ENCODE results near the gene GOSR2. TPM values are rescaled to one million over a fixed set of nuclear protein-coding genes. Genes with fewer than 3 reads are reported as not detected.

The GOSR2 gene
- total RNA-seq, 1 donor from 2014 or later = 50.1 TPM

DNA sequence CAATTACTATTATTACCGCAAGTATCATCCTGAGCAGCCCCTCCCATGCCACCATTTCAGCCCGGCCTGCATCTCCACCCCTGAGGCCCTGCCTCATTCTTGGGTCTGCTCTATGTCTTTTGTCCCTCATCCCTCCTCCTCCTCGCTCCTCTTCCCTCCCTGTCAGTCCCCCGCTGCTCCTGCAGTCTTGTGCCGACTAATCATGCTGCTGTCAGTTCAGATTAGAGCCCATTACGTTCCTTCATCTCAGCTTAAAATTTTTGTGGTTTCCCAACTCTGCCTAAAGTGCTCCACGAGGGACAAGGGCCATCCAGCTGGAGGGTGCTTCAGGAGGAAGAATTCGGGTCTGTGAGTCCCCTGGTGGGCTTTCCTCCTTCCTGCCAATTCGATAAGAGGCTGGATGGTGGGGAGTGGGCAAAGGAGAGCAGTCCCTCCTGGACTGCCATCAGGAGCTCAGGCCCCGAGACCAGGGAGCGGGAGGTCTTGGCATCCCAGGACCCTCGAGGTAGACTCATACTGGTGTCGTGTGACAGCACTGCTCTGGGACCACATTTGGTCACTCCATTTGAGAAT, 32.9 kb upstream of the GOSR2 start:
- intact Hi-C loops (cut with DNase I) = no loop called here
- ATAC-seq (no peak), DNase-seq (ENCODE audit: low spot score) (no peak)

DNA sequence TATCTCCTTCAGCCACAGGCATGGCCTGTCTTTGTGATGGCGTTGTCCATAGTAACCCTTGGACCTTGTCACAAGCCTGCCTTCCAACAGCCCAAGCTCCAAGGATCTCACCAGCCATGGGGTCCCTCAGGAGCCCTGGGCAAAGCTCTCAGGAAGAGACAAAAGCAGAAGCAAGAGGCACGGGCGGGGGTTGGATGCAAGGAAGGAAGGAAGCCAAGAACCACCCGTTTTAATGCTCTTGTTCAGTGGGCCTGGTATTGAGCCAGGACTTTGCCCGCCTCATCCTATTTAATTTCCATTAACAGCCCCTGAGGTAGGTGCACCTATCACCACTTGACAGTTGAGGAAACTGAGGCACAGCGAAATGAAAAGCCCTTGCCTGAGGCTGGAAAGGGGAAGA, 32.3 kb upstream of the GOSR2 start:
- ATAC-seq = no peak
- no peak for DNase-seq (ENCODE audit: low spot score)
- intact Hi-C loops (cut with DNase I) = no loop called here

DNA sequence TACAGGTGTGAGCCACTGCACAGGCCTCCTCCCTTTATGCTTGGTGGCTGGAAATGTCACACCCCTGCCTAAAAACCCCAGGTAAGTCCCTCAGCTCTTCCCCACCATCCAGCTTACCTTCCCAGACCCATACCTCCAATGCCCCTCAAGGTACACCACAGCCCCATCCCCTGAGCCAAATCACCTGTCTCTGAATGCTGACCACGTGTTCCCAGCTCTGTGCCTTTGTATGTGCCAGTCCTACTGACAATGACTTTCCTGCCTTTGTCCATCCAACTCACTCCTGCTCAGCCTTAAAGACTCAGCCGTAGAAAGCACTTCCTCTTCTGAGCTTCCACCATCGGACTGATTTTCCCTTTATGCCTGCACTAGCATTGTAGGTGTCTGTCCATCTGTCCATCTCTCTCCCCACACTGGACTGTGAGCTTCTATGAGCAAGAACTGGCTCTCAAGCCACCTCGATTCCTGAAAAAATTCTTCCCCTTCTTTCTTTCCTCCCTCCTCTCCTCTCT, 30.7 kb upstream of the GOSR2 start:
- intact Hi-C loops (cut with DNase I) = no loop called here
- ATAC-seq = no peak
- DNase-seq (ENCODE audit: low spot score) = no peak

DNA sequence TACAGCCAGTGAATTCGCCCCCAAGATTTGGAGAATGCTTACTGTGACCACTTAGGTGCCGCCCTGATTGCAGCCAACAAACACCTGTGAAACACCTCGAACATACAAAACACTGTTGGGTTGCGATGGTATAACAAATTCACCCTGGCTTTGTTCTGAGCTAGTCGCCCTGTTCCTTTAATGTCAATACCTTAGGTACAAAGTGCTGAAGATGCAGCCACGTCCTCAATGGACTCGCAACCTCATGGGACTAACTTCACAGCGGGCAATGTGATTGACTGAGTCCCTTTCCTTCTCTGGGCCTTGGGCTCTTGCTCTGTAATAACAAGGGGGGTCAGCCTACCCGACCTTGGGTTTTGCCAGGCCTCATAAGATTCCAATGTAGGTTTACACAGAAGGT, 28.9 kb upstream of the GOSR2 start:
- no peak for DNase-seq (ENCODE audit: low spot score)
- intact Hi-C loops (cut with DNase I) = no loop called here
- ATAC-seq = no peak

DNA sequence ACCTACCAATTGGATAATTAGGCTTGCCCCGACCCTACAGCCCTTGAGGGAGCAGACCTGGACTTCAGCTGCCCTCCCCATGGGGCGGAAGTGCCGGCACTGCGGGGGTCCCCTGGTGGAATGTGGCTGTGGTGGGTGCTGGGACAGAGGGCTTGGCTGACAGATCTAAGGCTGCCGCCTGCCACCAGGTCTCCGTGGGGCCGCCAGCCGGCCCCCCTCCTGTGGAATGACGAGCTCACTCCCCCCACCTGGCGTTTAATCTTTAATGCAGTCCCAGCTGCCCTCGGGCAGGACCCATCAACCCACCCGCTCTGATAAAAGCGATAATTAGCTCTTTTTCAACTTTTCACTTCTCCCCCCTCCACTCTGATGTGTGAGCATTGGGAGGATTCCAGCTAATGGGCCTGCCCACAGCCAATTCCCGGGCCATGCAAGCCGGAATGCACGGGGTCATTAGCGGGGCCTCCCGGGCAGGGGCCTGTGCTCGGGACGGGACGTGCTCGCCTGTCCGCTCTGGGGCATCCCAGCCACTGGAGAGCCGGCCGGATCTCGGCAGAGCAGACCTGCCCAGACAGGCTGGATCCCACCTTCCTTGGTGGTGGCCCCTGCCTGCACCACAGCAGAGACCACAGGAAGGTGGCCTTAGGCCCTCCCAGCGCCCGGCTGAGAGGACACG, 28.3 kb upstream of the GOSR2 start:
- intact Hi-C loops (cut with DNase I) = no loop called here
- DNase-seq (ENCODE audit: low spot score) (no peak), ATAC-seq (no peak)

DNA sequence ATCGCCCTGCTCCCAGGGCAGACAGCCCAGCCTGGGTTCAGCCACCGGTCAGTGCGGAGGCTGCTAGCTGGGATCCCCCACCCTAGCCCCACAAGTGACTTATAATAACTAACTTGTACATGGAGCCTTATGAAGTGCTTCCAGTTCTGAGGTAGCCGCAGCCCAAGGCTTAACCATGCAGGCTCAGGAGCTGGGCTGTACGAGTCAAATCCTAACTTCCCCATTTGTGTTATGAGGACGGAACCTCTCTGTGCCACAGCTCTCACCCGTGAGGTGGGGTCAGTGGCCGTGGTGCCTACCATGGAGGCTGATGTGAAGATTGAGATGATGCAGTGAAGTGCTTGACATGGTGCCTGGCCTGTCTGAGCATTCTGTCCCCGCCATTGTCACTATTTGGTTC, 27.8 kb upstream of the GOSR2 start:
- intact Hi-C loops (cut with DNase I) = no loop called here
- DNase-seq (ENCODE audit: low spot score) (no peak), ATAC-seq (no peak)

DNA sequence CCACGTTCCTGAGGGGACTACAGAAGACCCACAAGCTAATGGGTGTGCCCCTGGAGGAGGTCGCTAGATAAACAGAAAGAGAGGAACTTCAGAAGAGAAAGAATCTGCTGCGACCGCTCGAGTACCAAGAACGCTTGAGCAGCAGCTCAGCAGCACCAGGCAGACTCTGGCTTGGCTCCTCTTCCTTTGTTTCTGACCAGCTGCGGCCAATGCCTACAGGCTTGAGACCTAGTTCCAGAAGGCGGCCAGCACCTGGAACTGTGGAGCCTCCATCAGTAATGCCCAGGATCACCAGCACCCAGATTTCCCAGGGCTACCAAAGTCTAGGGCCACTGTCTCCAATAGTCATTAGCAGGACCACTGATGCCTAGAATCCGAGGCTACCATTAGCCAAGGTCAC, 26.0 kb upstream of the GOSR2 start:
- DNase-seq (ENCODE audit: low spot score) = no peak
- intact Hi-C loops (cut with DNase I) = no loop called here
- no peak for ATAC-seq

DNA sequence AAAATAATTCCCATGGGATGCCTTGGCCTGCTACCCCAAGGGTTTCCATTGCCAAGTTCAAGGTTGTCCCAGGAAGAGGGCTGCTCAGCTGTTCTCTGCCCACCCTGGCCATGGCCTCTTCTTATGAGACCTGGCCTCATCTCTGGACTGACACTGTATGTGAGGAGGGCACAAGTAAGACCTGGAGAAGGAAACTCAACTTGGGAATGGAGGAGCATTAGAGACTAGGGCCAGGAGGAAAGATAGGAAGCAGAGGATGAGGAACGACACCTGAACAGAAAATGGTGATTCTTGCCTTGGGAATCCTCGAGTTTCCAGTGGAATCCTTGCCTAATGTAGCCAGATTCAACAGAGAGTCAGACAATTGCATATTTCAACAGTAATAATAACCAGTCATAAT, 24.6 kb upstream of the GOSR2 start:
- no peak for DNase-seq (ENCODE audit: low spot score)
- no peak for ATAC-seq
- intact Hi-C loops (cut with DNase I) = no loop called here

DNA sequence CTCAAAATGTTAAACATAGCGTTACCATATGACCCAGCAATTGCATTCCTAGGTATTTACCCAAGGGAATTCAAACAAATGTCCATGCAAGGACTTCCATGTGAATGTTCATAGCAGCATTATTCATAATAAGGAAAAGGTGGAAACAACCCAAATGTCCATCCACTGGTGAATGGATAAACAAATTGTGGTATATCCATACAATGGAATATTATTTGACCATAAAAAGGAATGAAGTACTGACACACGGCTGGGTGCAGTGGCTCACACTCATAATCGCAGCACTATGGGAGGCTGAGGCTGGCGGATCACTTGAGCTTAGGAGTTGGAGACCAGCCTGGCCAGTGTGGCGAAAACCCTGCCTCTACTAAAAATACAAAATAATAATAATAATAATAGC, 24.1 kb upstream of the GOSR2 start:
- intact Hi-C loops (cut with DNase I) = no loop called here
- no peak for ATAC-seq
- no peak for DNase-seq (ENCODE audit: low spot score)

DNA sequence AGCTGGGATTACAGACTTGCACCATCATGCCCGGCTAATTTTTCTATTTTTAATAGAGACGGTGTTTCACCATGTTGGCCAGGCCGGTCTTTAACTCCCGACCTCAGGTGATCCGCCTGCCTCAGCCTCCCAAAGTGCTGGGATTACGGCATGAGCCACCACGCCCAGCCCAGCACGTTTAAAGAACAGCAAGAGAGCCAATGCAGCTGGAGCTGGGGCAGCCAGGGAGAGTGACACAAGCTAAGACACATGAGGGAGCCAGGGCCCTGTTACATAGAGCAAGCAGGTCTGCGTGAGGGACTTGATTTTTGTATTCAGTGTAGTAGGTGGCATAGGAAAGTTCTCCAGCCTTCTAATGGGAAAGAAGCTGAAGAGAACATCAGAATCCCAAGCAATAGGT, 21.7 kb upstream of the GOSR2 start:
- DNase-seq (ENCODE audit: low spot score) = no peak
- intact Hi-C loops (cut with DNase I) = no loop called here
- ATAC-seq = no peak

DNA sequence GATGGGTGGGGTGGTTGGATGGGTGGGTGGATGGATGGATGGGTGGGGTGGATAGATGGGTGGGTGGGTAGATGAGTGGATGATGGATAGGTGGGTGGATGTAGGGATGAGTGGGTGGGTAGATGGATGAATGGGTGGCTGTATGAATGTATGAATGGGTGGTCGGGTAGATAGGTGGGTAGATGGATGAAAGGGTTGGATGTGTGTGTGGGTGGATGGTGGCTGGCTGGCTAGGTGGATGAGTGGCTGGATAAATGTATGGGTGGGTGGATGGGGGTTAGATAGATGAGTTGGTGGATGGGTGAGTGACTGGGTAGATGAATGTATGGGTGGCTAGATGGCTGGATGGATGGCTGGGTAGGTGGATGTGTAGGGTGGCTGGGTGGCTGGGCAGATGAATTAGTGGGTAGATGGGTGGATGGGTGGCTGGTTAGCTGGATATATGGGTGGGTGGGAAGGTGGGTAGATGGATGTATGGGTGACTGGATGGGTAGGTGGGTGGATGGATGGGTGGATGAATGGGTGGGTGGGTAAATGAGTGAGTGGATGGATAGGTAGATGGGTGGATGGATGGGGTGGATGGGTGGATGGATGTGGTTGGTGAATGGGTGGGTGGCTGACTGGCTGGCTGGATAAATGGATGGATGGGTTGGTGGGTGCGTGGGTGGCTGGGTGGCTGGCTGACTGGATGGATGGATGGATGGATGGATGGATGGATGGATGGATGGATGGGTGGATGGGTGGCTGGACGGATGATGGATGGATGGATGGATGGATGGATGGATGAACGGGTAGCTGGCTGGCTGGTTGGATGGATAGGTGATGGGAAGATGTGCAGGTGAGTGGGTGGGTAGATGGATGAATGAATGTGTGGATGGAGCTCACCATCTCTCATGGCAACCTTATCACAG, 18.9 kb upstream of the GOSR2 start:
- intact Hi-C loops (cut with DNase I) = no loop called here
- ATAC-seq = no peak
- no peak for DNase-seq (ENCODE audit: low spot score)

DNA sequence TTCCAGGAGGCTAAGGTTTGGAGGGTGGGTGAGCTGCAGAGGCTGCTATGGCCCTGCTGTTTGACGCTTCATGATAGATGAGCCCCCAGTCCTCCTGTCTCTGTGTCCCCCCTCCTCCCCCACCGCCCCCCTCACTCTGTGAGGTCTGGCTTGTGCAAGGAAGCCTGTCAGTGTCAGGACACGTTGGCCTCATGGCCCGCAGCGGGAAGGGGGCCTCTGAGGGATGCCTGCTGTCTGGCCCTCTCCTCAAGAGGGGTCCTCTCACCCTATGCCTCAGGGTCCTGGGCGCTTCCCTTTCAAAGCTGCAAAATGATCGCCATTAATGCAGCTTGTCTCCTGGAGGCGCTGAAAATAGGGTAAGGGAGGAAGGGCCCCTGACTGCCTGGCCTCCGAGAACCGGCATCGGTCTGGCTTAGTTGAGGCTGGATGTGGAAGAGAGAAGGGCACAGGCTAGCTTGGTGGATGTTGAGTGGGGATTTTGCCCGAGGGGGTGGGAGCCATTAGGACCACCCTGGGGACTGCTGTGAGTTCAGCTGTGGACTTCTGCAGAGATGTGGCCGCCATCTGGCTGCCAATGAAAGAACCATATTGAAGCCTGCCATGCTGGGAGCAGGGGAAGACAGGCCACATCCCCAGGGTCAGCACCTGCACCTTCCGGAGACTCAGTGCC, 14.8 kb upstream of the GOSR2 start:
- ATAC-seq = no peak
- DNase-seq (ENCODE audit: low spot score) = no peak
- intact Hi-C loops (cut with DNase I) = no loop called here

DNA sequence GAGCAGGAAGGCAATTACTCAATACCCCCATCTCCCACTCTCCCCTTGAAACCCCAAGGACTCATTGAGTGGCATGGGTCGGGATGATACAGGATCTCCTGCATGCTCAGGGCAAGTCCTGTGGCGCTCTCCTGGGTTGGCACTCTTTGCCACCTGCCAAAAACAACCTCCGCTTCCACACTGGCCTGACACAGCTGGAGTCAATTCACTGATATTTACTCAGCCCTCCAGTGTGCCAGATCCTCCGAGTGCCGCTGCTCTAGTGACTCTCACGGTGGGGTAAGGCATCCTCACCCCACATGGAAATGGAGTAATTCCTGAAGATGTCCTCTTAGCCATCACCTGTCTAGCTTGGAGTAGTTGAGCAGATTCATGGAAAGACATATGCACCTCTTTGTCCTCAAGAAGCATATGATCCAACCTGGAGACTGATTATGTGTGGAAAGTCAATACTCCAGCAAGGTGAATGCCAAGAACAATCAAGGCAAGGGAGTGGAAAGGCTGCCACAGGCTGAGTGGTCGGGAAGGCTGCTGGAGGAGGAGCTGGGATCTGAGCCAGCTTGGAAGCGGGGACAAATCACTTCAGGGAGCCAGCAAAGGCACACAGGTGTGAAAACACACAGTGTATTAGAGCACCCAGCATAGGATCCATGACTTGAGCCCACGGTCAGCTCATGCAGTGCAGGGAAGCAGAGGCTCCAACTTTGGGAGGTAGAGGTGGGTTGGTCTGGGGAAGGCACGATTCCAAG, 12.6 kb upstream of the GOSR2 start:
- DNase-seq (ENCODE audit: low spot score) (no peak), ATAC-seq (no peak)
- intact Hi-C loops (cut with DNase I) = no loop called here

DNA sequence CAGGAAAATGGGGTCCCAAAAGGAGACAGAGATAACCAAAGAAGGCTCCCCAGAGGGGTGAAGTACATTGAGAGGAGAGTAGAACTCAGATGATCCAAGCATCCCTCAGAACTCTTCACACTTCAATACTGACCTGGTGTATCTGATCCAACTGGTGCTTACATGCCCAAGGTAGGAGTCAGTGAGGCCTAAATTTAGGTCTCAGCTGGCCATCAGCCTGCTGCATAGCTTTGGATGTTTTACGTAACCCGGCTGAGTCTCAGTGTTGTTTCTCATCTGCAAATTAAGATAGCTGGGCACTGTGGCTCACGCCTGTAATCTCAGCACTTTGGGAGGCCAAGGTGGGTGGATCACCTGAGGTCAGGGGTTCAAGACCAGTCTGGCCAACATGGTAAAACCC, 11.6 kb upstream of the GOSR2 start:
- DNase-seq (ENCODE audit: low spot score) = no peak
- no peak for ATAC-seq
- intact Hi-C loops (cut with DNase I) = no loop called here

DNA sequence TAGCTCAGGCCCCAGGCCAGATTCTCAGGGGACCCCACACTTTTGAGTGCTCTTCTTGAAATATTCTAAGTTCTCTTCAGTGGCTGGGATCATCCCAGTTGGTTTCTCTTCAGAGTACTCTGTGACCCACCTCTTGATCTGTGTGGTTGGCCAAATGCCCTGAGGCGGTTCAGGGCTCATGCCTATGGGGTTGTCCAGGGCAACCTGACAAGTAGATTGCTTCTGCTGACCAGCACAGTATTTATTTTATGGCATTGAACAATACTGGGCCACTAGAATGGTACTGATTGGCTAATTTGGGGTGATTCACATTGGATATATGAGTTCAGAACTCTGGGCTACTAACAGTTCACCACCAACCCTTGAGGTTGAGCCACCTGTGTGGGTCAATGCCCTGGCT, 7.4 kb upstream of the GOSR2 start:
- ATAC-seq = no peak
- DNase-seq (ENCODE audit: low spot score) = no peak
- intact Hi-C loops (cut with DNase I) = no loop called here

DNA sequence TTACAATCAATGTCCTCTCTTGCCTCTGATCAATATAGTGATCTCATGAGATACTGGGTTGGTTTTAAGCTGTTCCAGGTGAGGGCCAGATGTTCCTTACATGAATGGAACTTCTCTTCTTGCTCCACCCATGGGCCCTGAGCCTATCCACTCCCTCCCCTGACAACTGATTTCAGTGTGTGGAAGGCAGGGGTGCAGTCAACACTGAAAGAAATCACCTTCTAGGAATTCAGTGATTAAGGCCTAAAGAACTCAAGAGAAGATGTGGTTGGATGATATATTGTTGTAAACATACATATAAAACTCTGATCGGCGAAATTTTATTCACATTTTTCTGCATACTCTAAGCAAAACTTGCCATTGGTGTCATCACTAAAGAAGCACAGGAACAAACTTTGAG, 6.7 kb upstream of the GOSR2 start:
- ATAC-seq (no peak), DNase-seq (ENCODE audit: low spot score) (no peak)
- intact Hi-C loops (cut with DNase I) = no loop called here

DNA sequence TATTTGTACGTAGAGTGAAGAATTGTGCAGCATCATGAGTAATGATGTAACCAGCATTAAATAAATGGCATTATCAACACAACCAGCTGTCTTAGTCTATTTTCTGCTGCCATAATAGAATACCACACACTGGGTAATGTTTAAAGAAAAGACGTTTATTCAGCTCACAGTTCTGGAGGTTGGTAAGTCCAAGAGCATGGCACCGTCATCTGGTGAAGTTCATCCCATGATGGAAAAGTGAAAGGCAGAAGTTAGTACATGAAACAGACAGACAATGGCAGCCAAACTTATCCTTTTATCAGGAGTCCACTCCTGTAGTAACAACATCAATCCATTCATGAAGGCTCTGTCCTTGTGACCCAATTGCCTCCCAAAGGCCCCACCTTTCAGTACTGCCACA, 6.3 kb upstream of the GOSR2 start:
- ATAC-seq (no peak), DNase-seq (ENCODE audit: low spot score) (no peak)
- intact Hi-C loops (cut with DNase I) = no loop called here

DNA sequence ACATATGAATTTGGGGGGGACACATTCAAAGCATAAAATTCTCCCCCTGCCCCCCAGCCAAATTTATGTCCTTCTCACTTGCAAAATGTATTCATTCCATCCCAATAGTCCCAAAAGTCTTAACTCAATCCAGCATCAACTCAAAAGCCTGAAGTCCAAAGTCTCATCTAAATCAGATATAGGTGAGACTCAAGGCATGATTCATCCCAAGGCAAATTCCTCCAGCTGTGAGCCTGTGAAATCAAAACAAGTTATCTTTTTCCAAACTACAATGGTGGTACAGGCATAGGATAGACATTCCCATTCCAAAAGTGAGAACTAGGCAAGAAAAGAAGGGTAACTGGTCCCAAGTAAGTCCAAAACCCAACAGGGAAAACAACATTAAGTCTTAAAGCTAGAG, 5.9 kb upstream of the GOSR2 start:
- no peak for DNase-seq (ENCODE audit: low spot score)
- intact Hi-C loops (cut with DNase I) = no loop called here
- no peak for ATAC-seq

DNA sequence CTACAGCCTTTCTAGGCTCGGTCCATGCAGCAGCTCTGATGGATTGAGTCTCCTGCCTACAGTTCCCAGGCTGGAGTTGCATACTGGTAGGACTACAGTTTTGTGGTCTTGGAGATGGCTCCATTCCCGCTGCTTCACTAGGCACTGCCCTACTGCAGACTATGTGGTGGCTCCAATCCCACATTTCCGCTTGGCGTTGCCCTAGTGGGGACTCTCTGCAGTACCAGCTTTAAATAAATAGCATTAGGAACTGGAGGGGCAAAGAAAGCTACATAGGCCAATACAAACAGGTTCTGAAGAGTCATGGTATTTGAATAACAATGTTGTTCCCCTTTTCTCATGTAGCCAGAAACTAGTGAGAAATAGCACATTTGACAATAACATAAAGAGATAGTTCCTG, 5.4 kb upstream of the GOSR2 start:
- intact Hi-C loops (cut with DNase I) = no loop called here
- ATAC-seq (no peak), DNase-seq (ENCODE audit: low spot score) (no peak)
